ENCODE measurements around the gene THOP1.

The THOP1 gene

GRCh38 chr19:2803486-2804155, 18.3 kb downstream of the THOP1 start:
- no peak for DNase-seq

DNA sequence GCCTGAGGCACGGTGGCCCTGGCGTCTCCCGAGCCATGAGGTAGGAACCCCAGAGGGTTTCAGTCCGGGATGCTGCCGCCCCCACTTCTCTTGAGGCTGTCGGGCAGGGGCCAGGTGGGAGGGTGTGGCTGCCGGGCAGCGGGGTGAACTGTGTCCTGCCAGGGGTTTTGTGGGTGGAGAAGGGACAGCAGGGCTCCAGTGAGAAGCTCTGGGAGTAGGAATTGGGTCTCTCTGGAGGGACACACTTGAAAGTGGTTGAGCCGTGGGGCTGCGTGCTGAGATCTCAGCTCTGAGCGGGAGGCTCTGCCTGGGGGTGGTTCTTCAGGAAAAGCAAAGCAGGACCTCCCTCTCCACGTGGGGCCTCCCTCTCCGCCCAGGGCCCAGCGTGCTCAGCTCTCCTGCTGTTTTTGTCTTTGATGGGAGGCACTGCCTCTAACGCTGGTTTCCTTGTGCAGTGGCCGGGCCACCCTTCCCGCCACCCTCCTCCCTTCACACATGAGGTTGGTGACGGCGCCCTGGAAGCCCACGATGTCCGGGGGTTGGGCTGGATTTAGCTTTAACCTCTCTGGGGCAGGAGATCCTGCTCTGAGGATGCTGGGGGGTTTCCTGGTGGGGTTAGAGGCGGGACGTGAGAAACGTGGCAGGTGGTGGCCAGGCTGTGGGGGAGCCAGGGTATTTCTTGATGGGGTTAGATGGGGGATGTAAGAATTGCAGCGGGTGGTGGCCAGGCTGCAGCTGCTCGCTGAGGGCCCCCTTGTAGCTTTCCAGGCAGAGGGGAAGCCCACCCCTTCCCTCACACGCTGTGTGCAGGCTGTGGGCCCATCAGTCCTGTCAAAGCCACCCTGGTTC, 19.1 kb downstream of the THOP1 start:
- DNase-seq: no peak

DNA sequence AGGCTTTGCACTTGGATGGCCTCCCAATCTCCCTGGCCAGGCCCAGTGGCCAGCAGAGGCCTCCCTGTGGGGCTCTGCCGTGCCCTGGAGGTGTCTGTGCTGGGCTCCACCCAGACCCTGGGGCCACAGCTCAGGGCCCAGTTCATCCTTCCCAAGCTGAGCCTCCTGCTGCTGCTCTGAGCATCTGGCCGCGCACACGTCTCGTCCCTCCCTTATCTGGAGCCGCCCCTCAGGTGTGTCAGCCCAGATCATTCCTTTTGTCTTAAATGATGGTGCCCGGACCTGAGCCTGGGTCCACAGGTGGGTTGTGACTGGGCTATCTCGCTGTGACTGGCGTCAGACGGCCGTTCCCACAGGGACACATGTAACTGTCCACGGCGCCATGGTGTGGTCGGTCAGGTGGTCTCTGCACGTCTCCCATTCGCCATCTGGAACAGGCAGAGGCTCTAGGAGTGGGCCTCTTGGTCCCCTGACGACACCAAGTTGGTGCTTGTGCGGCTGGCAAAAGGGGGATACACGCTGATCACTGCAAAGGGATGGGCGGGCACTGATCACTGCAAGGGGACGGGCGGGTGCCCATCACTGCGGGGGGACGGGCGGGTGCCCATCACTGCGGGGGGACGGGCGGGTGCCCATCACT, 20.1 kb downstream of the THOP1 start:
- DNase-seq: no peak

DNA sequence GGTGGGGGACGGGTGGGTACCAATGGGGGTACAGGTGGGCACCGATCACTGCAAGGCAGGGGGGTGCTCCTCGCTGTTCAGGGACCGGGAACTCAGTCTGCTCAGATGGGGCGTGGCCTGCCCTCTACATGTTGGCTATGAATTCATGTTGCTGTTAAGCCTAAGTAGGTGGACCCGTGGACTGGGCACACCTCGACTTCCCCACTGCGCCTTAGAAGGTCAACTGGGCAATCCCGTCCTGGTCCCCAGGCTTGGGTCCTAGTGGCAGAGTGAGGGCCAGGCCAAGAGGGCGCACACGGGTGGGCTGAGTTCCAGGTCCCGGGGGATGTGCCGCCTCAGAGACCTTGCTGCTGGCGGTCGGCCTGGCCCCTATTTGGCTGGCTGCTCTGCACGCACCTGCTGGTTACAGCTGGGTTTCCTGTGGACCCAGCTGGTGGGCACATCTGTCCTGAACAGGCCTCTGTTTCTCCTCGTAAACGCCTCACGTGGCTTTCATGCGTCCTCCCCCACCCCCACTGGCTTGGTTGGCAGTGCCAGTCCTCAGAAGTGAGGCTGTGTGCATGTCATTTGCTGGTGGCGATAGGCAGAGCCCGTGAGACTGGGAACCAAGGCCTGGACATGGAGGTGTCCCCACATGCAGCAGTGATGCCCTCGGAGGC, 20.8 kb downstream of the THOP1 start:
- no peak for DNase-seq

DNA sequence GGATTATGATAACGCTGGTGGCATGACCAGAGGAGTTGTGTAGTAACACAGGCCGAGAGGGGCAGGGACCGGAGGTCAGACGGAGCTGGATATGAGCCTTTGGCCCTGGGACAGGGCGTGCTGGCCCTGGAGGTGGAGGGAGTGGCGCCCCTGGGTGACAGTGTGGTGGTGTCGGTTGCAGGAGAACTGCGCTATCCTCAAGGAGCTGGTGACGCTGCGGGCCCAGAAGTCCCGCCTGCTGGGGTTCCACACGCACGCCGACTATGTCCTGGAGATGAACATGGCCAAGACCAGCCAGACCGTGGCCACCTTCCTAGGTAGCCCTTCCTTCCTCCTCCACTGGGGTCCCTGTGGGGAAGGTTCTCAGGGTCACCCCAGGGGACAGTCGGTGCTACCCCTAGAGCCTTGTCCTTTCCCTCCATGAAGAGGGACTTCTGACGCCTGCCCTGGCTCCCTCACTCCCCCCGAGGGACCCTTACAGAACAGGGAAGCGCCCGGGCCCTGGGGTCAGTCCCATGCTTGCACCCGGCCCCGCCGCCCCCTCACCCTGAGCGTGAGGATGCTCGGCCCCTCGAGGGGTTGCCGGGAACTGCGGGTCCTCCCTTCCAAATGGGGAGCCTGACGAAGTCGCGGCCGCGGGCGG, 21.6 kb downstream of the THOP1 start:
- no peak for DNase-seq

DNA sequence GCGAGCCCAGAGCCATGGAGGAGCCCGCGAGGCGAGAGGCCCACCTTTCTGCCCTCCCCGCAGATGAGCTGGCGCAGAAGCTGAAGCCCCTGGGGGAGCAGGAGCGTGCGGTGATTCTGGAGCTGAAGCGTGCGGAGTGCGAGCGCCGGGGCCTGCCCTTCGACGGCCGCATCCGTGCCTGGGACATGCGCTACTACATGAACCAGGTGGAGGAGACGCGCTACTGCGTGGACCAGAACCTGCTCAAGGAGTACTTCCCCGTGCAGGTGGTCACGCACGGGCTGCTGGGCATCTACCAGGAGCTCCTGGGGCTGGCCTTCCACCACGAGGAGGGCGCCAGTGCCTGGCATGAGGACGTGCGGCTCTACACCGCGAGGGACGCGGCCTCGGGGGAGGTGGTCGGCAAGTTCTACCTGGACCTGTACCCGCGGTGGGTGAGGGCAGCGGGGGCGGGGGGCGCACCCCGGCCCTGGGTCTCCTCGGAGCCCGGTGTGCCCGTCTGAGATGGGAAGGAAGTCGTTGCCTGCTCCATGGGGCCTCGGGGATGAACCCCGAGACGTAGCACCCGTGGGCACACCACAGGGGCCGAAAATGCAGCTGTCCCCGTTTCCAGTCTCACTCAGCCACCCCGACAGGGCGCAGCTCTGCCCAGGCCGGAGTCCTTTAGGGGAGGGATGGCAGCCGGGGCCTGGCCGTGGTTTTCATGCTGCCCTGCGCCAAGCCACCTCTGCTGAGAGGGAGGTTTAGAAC, 22.3 kb downstream of the THOP1 start:
- DNase-seq: no peak

DNA sequence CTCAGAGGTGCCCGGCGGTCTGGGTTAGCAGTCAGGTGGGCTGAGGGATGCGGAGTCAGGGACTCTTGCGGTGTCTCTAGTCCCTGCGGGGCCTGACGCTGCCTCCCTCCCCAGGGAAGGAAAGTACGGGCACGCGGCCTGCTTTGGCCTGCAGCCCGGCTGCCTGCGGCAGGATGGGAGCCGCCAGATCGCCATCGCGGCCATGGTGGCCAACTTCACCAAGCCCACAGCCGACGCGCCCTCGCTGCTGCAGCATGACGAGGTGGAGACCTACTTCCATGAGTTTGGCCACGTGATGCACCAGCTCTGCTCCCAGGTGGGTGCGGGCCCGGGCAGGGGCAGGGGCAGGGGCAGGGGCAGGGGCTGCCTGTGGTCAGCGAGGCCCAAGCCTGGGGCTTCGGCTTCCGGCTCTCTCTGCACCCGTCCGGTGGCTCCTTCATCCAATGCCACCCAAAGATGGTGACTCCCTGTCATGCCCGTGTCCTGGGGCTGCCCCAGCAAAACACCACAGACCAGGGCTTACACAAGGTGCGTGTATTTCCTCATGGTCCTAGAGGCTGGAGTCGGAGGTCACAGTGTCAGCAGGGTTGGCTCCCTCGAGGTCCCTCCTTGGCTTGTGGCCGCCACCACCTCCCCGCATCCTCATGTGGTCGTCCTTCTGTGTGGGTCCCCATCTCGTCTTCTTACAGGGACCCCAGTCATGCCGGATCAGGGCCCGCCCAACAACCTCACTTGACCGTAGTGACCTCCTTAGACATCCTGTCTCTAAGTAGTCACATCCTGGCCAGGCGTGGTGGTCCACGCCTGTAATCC, 23.0 kb downstream of the THOP1 start:
- no peak for DNase-seq

GRCh38 chr19:2809387-2810140, 24.3 kb downstream of the THOP1 start:
- no peak for DNase-seq

- DNase-seq: no peak
Measured at GRCh38 chr19:2810141-2811091, 25.1 kb downstream of the THOP1 start.

DNA sequence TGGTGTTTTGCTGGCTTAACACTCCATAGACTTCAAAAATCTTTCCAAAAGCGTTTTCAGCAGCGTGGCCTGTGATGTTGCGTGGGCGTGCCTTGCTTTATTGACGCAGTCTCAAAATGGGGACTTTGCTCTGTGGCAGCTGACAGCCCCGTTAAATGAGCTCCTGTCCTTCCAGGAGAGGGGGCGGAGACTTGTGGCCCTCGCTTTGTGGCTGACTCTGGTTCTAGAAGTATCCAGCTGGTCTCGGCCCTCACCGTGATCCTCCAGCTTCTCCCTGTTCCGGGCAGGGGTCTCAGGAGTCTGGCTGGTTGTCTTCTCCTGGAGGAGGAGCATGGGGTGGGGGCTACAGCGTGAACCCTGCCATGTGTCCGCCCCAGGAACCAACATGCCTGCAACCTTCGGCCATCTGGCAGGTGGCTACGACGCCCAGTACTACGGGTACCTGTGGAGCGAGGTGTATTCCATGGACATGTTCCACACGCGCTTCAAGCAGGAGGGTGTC, 26.0 kb downstream of the THOP1 start:
- DNase-seq: no peak

DNA sequence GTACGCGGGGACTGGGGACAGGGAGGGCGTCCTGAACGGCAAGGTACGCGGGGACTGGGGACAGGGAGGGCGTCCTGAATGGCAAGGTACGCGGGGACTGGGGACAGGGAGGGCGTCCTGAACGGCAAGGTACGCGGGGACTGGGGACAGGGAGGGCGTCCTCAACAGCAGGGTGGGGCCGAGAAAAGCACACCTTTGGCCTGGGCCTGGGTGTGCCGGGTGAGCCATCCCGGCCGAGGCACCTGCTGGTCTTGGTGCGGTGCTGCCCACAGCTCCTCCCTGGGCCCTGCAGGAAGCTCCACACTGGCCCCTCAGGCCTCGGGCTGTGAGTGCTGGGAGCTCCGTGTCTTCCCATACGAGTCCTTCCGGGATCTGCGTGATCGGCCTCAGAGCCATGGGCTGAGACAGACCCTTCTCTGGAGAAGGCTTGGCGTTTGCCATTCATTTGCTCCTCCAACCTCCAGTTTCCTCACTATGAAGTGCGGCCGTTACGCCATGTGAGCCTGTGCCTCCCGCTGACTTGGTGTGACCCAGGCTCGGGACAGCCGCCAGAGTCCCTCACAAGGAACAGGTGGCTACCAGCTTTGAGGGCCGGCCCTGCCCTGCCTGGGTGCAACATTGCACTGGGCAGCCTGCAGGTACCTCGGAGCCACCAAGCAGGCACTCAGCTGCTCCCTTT, 26.6 kb downstream of the THOP1 start:
- DNase-seq: no peak

DNA sequence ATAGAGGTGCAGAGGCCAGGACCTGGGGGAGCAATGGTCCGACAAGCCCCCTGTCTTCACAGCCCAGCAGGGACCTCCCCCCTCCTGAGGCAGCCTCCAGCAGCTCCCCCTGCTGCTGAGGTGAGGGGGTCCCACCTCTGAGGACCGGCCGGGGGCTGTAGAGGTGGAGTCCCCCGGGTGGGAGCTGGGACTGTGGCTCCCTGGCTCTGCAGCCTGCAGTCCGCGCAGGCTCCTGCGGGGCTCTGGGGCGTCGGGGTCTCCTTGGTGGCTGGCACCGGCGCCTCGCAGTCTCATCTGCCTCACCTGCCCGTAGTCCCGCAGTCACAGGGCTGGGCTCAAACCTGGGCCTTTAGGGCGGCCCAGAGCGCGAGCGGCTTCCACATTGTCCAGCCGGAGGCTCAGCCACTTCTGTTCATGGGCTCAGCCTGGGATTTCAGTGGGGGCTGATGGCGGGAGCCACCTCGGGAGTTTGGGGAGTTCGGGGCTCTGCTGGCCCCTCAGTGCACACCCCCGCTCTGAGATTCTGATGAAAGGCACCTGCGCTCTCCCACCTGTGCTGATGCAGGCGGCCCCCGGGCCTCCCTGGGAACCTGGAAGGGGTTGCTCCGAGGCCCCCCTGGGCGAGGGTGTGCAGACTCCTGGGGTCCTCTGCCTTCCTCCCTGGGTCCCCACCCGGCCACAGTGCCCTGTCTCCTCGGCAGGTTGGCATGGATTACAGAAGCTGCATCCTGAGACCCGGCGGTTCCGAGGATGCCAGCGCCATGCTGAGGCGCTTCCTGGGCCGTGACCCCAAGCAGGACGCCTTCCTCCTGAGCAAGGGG, 27.3 kb downstream of the THOP1 start:
- DNase-seq: no peak

DNA sequence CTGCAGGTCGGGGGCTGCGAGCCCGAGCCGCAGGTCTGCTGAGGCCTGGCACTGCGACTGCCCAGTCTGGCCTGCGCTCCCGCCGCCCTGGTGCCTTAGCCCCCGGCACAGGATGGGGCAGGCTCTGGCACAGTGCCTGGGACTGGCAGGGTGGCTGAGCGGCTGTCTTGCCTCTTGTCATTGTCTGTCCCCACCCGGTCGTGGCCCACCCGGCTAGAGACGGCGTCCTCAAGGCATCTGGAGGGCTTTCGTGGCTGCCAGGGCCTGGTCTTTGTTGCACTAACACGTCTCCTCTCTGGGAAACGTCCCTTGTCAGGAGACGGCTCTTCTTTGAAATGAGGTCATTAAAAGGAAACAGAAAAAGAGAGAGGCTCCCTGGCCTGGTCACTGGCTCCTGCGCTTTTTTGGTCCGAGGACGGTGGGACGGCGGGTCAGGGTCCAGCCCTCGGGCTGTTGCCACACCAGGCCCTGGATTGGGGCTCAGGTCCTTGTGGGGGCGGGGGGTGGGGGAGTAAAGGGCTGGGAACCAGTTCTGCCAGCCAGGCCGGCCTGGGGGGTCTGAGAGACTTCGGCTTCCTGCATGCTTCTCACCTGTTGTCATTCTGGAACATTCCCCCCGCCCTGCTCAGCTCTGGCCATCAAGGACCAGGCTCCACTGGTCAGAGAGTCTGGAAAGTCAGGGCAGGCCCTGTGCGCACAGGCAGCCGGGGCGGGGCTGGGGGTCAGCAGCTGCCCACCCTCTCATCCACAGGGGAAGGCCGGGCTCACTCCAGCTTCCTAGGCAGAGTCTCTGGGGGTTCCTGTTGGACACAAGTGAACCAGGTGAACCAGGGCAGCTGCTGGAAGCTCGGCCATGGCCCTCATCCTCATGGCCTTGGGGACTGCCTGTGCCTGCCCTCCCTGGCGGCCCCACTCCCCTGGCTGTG, 28.2 kb downstream of the THOP1 start:
- no peak for DNase-seq

GRCh38 chr19:2814426-2814825, 29.1 kb downstream of the THOP1 start:
- no peak for DNase-seq

DNA sequence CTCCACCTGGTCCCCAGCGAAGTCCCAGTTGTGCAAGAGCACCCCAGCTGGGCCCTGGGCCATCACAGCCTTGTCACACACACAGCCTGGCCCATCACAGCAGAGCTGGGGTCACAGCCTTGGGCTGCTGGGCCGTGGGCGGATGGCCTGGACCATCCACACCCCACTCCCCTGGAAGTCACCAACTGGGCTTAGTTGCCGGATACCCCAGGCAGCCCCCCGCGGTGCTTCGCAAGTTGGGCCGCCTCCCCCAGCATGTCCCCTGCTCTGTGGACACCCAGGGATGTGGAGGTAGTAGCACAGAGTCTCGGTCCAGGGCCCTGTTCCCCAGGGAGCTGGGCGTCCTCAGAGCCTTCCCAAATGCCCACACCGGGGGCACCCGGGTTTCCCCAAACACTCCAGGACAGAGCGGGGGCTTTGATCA, 29.9 kb downstream of the THOP1 start:
- DNase-seq: no peak

DNA sequence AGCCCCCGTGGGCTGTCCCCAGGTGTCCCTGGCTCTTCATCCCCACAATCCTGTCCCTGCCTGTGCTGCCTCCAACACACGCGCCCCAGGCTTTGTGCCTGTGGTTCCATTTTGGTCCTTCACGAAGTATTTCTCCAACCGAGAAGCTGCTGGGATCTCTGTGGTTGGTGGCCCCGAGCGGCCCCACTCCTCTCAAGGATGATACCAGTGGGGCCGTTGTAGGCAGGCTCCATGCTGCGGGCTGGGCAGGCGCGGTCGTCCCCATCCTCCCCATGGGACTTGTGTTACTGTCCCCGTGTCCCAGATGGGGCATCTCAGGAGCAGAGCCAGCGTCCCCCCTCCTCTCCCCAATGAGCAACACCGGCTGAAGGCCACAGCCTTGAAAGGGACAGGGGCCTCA, 30.6 kb downstream of the THOP1 start:
- DNase-seq: no peak

All from right kidney (tissue), 1 donor.